CD4-positive, alpha-beta T cell treated with Interleukin-4 for 4 hours (primary cell): ENCODE data around the gene CYP2D6.
"Not testable (repeated sequence)": the region's sequence is repeated elsewhere in the genome, so short reads cannot be mapped to it uniquely, and the experiment has no call there.

Experiments used
- DNase-seq: peaks from one replicate; pipeline ENCODE4 v3.0.0-alpha.2; 2020

The CYP2D6 gene

GRCh38 chr22:42130639-42131431 lies at the start of gene CYP2D6:
CYP2D6 (minus strand) TSS chr22:42130810; CDS start chr22:42130791, 19 bp downstream.
- not testable (repeated sequence) for DNase-seq

GRCh38 chr22:42179616-42180015 lies 49.0 kb upstream of the CYP2D6 start:
- no peak for DNase-seq

GRCh38 chr22:42178910-42179519 lies 48.4 kb upstream of the CYP2D6 start:
- no peak for DNase-seq

- DNase-seq: no peak
Observed at GRCh38 chr22:42177891-42178336, 47.3 kb upstream of the CYP2D6 start.

- no peak for DNase-seq
Observed at GRCh38 chr22:42176255-42176915, 45.8 kb upstream of the CYP2D6 start.

- peak; percentile 38 for DNase-seq
Observed at GRCh38 chr22:42174062-42174461, 43.5 kb upstream of the CYP2D6 start.

GRCh38 chr22:42173183-42173926 lies 42.7 kb upstream of the CYP2D6 start:
- no peak for DNase-seq

GRCh38 chr22:42172773-42173172 lies 42.2 kb upstream of the CYP2D6 start:
- DNase-seq: no peak

GRCh38 chr22:42171946-42172719 lies 41.5 kb upstream of the CYP2D6 start:
- DNase-seq: no peak

GRCh38 chr22:42171417-42171816 lies 40.8 kb upstream of the CYP2D6 start:
- no peak for DNase-seq

GRCh38 chr22:42170946-42171345 lies 40.3 kb upstream of the CYP2D6 start:
- no peak for DNase-seq

GRCh38 chr22:42169055-42169469 lies 38.5 kb upstream of the CYP2D6 start:
- peak; percentile 71 for DNase-seq

GRCh38 chr22:42168476-42168875 lies 37.9 kb upstream of the CYP2D6 start:
- no peak for DNase-seq

GRCh38 chr22:42167066-42167465 lies 36.5 kb upstream of the CYP2D6 start:
- no peak for DNase-seq

- no peak for DNase-seq
Observed at GRCh38 chr22:42164901-42165300, 34.3 kb upstream of the CYP2D6 start.

GRCh38 chr22:42163515-42163914 lies 32.9 kb upstream of the CYP2D6 start:
- DNase-seq: no peak

GRCh38 chr22:42162728-42163489 lies 32.3 kb upstream of the CYP2D6 start:
- no peak for DNase-seq

- no peak for DNase-seq
Observed at GRCh38 chr22:42160830-42161696, 30.5 kb upstream of the CYP2D6 start.

- no peak for DNase-seq
Observed at GRCh38 chr22:42160251-42160650, 29.6 kb upstream of the CYP2D6 start.

- DNase-seq: no peak
Observed at GRCh38 chr22:42158456-42159132, 28.0 kb upstream of the CYP2D6 start.
